ENCODE measurements around the gene CLVS2.

DNA sequence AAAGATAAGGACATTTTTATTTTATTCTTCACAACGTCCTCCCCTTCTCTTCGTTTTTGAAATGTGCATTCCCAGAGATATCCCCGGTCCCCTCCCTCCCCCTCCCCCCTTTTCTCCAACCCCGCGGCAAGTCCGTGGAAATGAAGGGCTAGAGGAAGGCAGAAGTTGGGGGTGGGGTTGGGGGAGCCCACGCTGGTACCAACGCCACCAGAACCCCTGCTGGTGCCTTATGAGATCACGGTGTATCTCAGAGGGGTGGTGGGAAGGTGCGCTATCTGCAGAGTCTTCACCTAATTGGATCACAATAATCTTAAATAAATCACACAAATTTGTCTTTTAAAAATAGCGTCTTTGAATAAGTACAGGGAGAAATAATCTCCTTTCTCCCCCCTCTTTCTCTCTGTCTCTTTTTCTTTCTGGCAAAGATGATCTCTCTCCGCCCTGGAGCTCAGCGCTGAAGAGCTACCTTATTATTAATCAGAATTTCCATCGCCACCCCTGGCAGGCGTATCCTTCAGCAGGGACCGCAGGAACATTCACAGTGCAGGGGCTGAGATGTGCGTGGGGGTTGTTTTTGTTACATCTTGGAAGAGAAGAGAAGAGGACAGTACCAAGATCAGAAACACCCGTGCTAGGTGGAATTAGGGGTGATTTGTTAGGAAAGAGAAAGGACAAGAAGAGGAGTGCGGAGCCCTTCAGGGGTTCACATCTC lies 915 bp downstream of the CLVS2 start:
- TF ChIP-seq, protein P1, sequence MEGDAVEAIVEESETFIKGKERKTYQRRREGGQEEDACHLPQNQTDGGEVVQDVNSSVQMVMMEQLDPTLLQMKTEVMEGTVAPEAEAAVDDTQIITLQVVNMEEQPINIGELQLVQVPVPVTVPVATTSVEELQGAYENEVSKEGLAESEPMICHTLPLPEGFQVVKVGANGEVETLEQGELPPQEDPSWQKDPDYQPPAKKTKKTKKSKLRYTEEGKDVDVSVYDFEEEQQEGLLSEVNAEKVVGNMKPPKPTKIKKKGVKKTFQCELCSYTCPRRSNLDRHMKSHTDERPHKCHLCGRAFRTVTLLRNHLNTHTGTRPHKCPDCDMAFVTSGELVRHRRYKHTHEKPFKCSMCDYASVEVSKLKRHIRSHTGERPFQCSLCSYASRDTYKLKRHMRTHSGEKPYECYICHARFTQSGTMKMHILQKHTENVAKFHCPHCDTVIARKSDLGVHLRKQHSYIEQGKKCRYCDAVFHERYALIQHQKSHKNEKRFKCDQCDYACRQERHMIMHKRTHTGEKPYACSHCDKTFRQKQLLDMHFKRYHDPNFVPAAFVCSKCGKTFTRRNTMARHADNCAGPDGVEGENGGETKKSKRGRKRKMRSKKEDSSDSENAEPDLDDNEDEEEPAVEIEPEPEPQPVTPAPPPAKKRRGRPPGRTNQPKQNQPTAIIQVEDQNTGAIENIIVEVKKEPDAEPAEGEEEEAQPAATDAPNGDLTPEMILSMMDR (IDR thresholded peaks at IDR 0.05) = no peak
- no peak for TF ChIP-seq POLR2A (IDR thresholded peaks at IDR 0.05)

Measured in lower leg skin (tissue), 3 donors.